ENCODE data around the gene OPCML.

Gene OPCML

DNA sequence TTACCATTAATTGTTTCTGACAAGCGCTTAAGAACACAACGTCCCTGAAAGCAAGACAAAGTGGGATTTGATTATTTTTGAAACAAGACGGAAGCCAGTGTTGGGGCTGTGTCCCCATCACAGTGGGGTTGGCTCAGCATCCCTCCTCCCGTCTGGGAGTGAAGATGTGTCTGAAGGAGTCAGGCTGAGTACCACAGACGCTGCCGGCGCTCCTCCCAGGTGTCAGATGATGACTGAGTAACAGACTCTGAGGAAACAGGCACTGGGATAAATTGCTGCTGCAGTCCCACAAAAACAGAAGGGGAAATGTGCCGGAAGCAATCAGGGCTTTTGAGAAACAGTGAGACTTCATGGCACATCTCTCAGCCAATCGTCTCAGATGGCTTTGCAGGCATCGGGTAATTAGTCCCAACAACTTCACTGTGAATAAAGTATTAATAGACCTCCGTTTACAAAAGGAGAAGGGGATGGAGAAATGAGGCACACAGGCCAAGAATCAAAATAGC is 266.7 kb downstream of the OPCML start:
- Histone ChIP-seq H3K27me3 (ENCODE audit: insufficient read depth, low read length) (no peaks in the 10 kb centered on the region), H3K4me1 (ENCODE audit: insufficient read depth, low read length) (no peaks in the 10 kb centered on the region), H3K4me3 (ENCODE audit: low read length) (no peak overlapping the region), H3K9me3 (ENCODE audit: low read length) (no peaks in the 10 kb centered on the region), H3K36me3 (ENCODE audit: insufficient read depth, low read length) (no peaks in the 10 kb centered on the region), H2AFZ (ENCODE audit: low read depth, low read length) (no peak overlapping the region)

DNA sequence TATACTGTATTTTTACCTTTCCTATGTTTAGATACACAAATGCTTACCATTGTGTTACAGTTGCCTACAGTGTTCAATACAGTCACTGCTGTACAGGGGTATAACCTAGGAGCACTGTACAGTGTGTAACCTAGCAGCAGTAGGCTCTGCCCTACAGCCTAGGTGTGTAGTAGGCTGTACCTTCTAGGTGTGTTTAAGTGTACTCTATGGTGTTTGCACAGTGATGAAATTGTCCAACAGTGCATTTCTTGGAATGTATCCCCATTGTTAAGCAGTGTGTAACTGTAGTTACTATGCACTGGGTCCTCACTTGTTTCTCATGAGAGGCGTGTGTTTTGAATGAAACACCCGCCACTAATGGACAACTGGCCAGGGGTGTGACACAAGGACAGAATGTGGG is 269.0 kb downstream of the OPCML start:
- Histone ChIP-seq H3K36me3 (ENCODE audit: insufficient read depth, low read length) (no peaks in the 10 kb centered on the region), H2AFZ (ENCODE audit: low read depth, low read length) (no peak overlapping the region), H3K27me3 (ENCODE audit: insufficient read depth, low read length) (no peaks in the 10 kb centered on the region), H3K9me3 (ENCODE audit: low read length) (no peaks in the 10 kb centered on the region), H3K4me1 (ENCODE audit: insufficient read depth, low read length) (no peaks in the 10 kb centered on the region), H3K4me3 (ENCODE audit: low read length) (no peak overlapping the region)

DNA sequence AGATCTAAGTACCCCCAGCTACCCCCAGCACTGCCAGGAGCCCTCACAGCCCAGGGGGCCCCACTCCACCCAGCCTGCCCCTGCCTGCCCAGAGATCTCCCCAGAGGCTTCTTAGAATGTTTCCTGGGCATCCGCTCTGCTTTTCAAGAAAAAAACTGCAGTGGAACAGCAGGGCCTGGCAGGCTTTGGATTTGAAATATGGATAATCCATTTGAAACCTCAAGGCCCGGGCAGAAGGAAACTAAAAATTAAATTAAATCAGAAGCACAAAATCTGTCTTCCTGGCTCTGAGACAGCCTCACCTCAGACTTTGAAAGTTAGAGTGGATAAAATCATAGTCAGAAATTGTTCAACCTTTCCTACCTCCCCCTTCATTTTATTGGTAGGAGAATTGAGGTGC is 273.6 kb downstream of the OPCML start:
- H3K4me3 ChIP-seq (ENCODE audit: low read length) = no peak overlapping the region
- H3K27me3 ChIP-seq (ENCODE audit: insufficient read depth, low read length) = no peaks in the 10 kb centered on the region

DNA sequence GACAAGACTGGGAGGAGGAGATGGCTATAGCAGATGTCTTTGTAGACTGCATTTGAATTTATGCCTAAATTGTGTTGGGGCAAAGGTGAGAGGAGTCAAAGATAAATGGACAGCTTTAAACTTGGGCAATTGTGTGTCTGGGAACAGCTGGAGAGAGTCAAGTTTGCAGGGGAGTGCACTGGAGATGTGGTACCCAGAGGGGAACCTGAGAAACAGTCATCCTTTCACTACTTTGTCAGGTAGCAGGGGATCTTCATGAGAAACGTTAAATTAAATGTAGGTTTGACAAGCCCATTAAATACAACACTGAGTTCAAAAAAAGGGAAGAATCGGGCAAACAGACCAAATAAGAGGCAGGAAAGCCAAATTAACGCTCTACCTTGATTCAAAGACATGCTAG is 277.7 kb downstream of the OPCML start:
- Histone ChIP-seq H3K4me3 (ENCODE audit: low read length) (no peak overlapping the region), H3K36me3 (ENCODE audit: insufficient read depth, low read length) (no peaks in the 10 kb centered on the region), H3K9me3 (ENCODE audit: low read length) (no peaks in the 10 kb centered on the region), H3K4me1 (ENCODE audit: insufficient read depth, low read length) (no peaks in the 10 kb centered on the region), H2AFZ (ENCODE audit: low read depth, low read length) (no peak overlapping the region), H3K27me3 (ENCODE audit: insufficient read depth, low read length) (no peaks in the 10 kb centered on the region)

More for the DNA sequence above, 273.6 kb downstream of the OPCML start:
- Histone ChIP-seq H3K4me1 (ENCODE audit: insufficient read depth, low read length) (no peaks in the 10 kb centered on the region), H3K36me3 (ENCODE audit: insufficient read depth, low read length) (no peaks in the 10 kb centered on the region), H3K9me3 (ENCODE audit: low read length) (no peaks in the 10 kb centered on the region), H2AFZ (ENCODE audit: low read depth, low read length) (no peak overlapping the region)

DNA sequence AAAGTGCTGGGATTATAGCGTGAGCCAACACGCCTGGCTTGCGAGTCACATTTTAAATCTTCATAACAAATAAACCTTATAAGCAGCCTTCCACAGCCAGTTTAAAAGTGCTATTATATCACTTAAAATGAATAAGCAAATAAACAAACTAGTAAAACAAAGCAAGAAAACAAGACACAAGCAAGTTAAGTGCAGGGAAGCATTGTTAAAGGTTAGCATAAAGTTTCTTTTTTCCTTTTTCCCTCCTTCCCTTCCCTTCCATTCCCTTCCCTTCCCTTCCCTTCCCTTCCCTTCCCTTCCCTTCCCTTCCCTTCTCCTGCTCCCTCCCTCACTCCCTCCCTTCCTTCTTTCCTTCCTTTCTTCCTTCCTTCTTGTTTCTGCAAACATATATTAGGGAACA is 278.7 kb downstream of the OPCML start:
- H3K4me1 ChIP-seq (ENCODE audit: insufficient read depth, low read length) = no peaks in the 10 kb centered on the region
- no peaks in the 10 kb centered on the region for H3K9me3 ChIP-seq (ENCODE audit: low read length)
- no peak overlapping the region for H3K4me3 ChIP-seq (ENCODE audit: low read length)
- H2AFZ ChIP-seq (ENCODE audit: low read depth, low read length) = no peak overlapping the region
- no peaks in the 10 kb centered on the region for H3K27me3 ChIP-seq (ENCODE audit: insufficient read depth, low read length)
- H3K36me3 ChIP-seq (ENCODE audit: insufficient read depth, low read length) = no peaks in the 10 kb centered on the region

DNA sequence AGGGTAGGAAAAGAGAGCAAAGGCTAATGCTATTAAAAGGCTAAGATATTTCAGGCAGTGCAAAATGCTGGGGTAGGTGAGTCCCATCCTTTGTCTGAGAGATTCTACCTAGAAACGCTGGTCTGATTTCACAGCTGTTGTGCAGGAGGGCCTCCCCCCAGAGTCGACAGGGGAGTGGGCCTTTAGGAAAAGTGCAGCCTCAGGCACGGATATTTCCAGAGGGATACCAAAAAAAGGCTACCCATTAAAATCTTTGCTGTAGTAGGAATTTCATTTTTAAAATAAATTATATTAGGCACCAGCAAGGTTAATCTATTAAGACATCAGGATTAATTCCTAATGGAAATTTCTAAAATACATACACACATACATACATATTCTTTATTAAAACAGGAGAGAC is 280.5 kb downstream of the OPCML start:
- Histone ChIP-seq H3K9me3 (ENCODE audit: low read length) (no peaks in the 10 kb centered on the region), H2AFZ (ENCODE audit: low read depth, low read length) (no peak overlapping the region), H3K4me3 (ENCODE audit: low read length) (no peak overlapping the region)

DNA sequence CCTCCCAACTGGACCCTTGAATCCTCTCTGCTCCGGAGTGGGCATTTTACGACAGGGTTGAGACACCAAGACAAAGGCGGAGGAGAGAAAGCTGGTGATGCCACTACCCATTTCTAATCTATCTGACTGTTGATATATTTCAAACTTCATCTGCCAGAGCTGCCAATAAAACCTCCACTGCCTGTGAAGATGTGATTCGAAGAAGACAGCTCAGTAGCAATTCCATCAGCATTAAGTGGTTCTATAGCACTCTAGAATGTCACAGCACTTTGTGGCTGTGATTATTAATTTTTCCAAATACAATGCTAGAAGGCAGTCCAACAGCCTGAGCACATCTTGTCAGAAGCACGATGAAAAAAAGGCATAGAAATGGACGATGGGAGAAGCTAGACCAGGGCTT is 282.8 kb downstream of the OPCML start:
- no peaks in the 10 kb centered on the region for H3K27me3 ChIP-seq (ENCODE audit: insufficient read depth, low read length)
- H3K9me3 ChIP-seq (ENCODE audit: low read length) = no peaks in the 10 kb centered on the region
- no peak overlapping the region for H3K4me3 ChIP-seq (ENCODE audit: low read length)
- H3K36me3 ChIP-seq (ENCODE audit: insufficient read depth, low read length) = no peaks in the 10 kb centered on the region
- no peaks in the 10 kb centered on the region for H3K4me1 ChIP-seq (ENCODE audit: insufficient read depth, low read length)
- H2AFZ ChIP-seq (ENCODE audit: low read depth, low read length) = no peak overlapping the region

More for the DNA sequence above, 280.5 kb downstream of the OPCML start:
- no peaks in the 10 kb centered on the region for H3K27me3 ChIP-seq (ENCODE audit: insufficient read depth, low read length)
- H3K36me3 ChIP-seq (ENCODE audit: insufficient read depth, low read length) = no peaks in the 10 kb centered on the region
- H3K4me1 ChIP-seq (ENCODE audit: insufficient read depth, low read length) = no peaks in the 10 kb centered on the region

DNA sequence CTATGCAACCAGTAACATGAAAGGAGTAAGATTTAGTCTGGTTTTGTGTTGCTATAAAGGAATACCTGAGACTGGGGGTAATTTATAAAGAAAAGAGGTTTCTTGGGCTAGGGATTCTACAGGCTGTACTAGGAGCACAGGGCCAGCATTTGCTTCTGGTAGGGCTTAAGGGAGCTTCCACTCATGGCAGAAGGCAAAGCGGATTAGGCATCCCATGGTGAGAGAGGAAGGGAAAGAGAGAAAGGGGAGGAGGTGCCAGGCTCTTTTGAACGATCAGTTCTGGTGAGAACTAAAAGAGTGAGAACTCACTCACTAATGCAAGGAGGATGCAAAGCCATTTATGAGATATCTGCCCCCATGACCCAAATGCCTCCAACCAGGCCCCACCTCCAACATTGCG is 283.2 kb downstream of the OPCML start:
- H3K27me3 ChIP-seq (ENCODE audit: insufficient read depth, low read length) = no peaks in the 10 kb centered on the region
- H2AFZ ChIP-seq (ENCODE audit: low read depth, low read length) = no peak overlapping the region
- no peaks in the 10 kb centered on the region for H3K4me1 ChIP-seq (ENCODE audit: insufficient read depth, low read length)
- H3K9me3 ChIP-seq (ENCODE audit: low read length) = no peaks in the 10 kb centered on the region
- no peaks in the 10 kb centered on the region for H3K36me3 ChIP-seq (ENCODE audit: insufficient read depth, low read length)
- no peak overlapping the region for H3K4me3 ChIP-seq (ENCODE audit: low read length)

DNA sequence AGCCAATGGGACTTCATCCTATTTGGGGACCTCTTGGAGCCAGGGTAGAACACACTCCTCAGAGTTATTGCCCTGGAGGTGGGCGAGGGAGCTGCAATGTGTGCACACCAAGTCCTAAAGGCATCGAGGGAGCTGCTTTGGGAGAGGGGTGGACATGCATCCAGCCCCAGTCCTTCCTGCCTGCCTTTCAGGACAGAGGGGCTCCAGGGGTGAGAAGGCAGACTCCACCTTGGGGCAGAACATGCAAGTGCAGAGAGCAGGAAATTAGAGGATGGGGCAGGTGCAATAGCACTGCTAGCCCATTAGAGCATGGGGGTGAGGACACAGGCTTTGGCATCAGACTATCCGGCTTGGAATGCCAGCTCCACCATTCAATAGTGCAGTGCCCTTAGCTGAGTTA is 288.5 kb downstream of the OPCML start:
- no peaks in the 10 kb centered on the region for H3K9me3 ChIP-seq (ENCODE audit: low read length)
- no peaks in the 10 kb centered on the region for H3K36me3 ChIP-seq (ENCODE audit: insufficient read depth, low read length)
- no peaks in the 10 kb centered on the region for H3K27me3 ChIP-seq (ENCODE audit: insufficient read depth, low read length)
- no peak overlapping the region for H3K4me3 ChIP-seq (ENCODE audit: low read length)
- no peak overlapping the region for H2AFZ ChIP-seq (ENCODE audit: low read depth, low read length)
- H3K4me1 ChIP-seq (ENCODE audit: insufficient read depth, low read length) = no peaks in the 10 kb centered on the region

DNA sequence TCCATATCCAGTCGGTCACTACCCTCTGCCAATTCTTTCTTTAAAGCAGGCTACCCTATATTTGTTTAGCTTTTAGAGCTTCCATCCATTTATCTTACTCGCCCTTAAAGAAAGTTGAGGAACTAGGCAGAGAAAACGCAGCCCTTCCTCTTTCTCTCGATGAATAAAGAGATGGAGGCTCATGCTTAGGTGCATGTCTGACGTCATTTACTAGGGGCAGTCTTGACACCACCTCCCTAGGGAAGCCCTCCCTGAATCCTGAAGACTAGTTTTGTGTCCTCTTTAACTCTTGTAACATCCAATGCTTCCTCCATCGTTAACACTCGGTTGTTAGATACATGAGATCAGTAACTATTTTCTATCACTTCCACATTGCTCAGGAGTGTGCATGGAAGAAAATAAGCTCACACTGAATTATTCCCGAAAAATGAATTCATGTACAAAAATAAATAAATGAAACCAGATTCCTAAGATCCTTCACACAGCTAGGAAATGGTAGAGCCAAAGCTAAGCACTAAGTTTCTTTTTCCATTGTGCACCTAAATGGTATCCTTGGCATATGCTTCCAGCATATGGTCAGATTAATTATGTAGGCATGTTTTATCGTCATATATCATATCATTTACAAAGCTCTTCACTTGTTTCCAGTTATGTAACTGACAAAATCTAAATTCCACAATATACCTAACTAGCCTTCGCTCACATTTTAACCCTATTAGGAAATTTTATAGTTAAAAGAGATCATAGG is 291.2 kb downstream of the OPCML start:
- Histone ChIP-seq H3K4me1 (ENCODE audit: insufficient read depth, low read length) (no peaks in the 10 kb centered on the region), H3K36me3 (ENCODE audit: insufficient read depth, low read length) (no peaks in the 10 kb centered on the region), H3K27me3 (ENCODE audit: insufficient read depth, low read length) (no peaks in the 10 kb centered on the region), H3K9me3 (ENCODE audit: low read length) (no peaks in the 10 kb centered on the region), H2AFZ (ENCODE audit: low read depth, low read length) (no peak overlapping the region), H3K4me3 (ENCODE audit: low read length) (no peak overlapping the region)

DNA sequence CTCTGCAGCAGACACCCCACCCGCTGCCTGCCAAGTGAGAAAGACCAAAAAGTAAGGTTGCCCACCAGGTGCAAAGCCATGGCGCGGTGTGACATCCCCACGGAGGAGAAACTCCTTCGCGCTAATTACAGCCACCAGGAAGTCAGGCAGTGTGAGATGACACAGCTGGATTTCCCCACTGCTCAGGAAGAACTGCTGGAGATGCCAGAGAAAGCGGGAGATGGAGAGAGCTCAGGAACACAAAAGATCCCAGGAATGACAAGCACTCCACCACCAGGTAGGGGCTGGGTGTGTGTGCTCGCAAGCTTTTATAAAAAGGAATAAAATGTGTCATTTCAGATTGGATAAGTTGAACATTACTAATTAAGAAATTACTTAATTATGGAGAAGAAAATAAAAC is 292.7 kb downstream of the OPCML start:
- no peaks in the 10 kb centered on the region for H3K36me3 ChIP-seq (ENCODE audit: insufficient read depth, low read length)
- H2AFZ ChIP-seq (ENCODE audit: low read depth, low read length) = no peak overlapping the region
- no peaks in the 10 kb centered on the region for H3K4me1 ChIP-seq (ENCODE audit: insufficient read depth, low read length)
- H3K9me3 ChIP-seq (ENCODE audit: low read length) = no peaks in the 10 kb centered on the region
- no peaks in the 10 kb centered on the region for H3K27me3 ChIP-seq (ENCODE audit: insufficient read depth, low read length)
- H3K4me3 ChIP-seq (ENCODE audit: low read length) = no peak overlapping the region

DNA sequence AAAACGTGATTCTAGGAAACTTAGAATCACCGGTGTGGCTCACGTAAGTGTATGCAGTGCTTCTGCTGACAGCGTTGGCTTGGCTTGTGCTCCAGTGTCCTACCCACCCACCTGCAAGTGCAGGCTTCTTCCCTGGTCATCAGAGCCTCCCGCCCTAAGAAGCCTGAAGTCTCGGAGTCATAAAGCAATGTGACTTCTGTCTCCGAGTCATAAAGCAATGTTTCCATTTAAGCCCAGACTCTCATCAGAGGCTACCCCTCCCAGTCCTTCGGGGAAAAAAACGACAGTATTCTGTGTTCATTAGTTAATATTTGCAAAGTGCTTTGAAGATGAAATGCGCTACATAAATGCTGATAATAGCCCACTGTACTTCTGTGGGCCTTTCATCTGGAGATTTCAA is 293.8 kb downstream of the OPCML start:
- H3K27me3 ChIP-seq (ENCODE audit: insufficient read depth, low read length) = no peaks in the 10 kb centered on the region
- H3K4me3 ChIP-seq (ENCODE audit: low read length) = no peak overlapping the region
- no peaks in the 10 kb centered on the region for H3K9me3 ChIP-seq (ENCODE audit: low read length)
- no peak overlapping the region for H2AFZ ChIP-seq (ENCODE audit: low read depth, low read length)
- H3K36me3 ChIP-seq (ENCODE audit: insufficient read depth, low read length) = no peaks in the 10 kb centered on the region
- H3K4me1 ChIP-seq (ENCODE audit: insufficient read depth, low read length) = no peaks in the 10 kb centered on the region

DNA sequence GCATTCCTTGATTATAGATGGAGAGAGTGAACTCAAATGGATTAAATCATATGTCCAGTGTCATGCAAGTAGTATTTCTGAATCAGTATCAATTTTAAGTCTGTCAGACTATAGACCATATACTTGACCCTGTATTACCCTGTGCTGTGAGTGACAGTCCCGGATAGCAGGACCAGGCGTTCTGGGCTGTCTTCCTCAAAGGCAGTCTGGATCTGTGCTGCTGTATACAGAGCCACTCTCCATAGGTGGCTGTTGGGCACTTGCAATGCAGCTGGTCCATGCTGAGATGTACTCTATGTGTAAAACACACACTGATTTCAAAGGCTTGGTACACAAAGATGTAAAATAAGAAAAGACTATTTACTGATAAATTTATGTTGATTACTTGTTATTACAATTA is 294.3 kb downstream of the OPCML start:
- Histone ChIP-seq H2AFZ (ENCODE audit: low read depth, low read length) (no peak overlapping the region), H3K4me1 (ENCODE audit: insufficient read depth, low read length) (no peaks in the 10 kb centered on the region), H3K4me3 (ENCODE audit: low read length) (no peak overlapping the region), H3K27me3 (ENCODE audit: insufficient read depth, low read length) (no peaks in the 10 kb centered on the region), H3K9me3 (ENCODE audit: low read length) (no peaks in the 10 kb centered on the region), H3K36me3 (ENCODE audit: insufficient read depth, low read length) (no peaks in the 10 kb centered on the region)

DNA sequence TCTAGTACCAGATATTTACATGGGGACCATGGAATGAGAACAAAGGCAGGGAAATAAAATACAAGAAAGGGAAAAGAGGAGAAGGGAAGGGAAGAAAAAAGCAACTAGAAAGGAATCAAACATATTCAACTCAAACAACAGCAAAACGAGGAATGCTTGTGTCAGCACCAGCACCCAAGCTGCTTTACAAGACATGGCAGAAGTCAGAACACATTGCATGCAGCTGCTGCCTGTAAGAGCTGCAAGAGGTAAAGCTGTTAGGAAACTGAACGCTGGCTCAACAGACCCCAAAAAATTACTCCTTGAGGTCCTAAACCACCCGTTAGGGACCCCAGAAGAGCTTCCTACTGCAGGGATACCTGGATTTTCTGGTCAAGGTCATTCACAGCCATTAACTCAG is 296.9 kb downstream of the OPCML start:
- Histone ChIP-seq H3K36me3 (ENCODE audit: insufficient read depth, low read length) (no peaks in the 10 kb centered on the region), H3K4me3 (ENCODE audit: low read length) (no peak overlapping the region), H3K9me3 (ENCODE audit: low read length) (no peaks in the 10 kb centered on the region), H2AFZ (ENCODE audit: low read depth, low read length) (no peak overlapping the region), H3K4me1 (ENCODE audit: insufficient read depth, low read length) (no peaks in the 10 kb centered on the region), H3K27me3 (ENCODE audit: insufficient read depth, low read length) (no peaks in the 10 kb centered on the region)

Data from neuron (in vitro differentiated cells).